A673 (cell line): ENCODE data around the gene SIRPA.

Experiments
- EZH2 ChIP-seq: fragments of 200-600 bp; sonication (generic); IDR thresholded peaks from 2 replicates; pipeline ENCODE4 v1.6.1; 2017; ENCODE audit warnings: borderline replicate concordance, low read depth, mild to moderate bottlenecking, mixed read lengths, antibody characterized with exemption, low read length; ENCODE audit not compliant: poor library complexity, severe bottlenecking
- TF ChIP-seq, protein P1 (sequence below): fragments of 300-800, 200-600 bp; sonication (generic); conservative IDR thresholded peaks from 2 replicates; pipeline ENCODE4 v1.5.1; 2017; ENCODE audit warnings: low read depth, mild to moderate bottlenecking, antibody characterized with exemption, low read length, moderate library complexity, mixed read lengths

DNA sequence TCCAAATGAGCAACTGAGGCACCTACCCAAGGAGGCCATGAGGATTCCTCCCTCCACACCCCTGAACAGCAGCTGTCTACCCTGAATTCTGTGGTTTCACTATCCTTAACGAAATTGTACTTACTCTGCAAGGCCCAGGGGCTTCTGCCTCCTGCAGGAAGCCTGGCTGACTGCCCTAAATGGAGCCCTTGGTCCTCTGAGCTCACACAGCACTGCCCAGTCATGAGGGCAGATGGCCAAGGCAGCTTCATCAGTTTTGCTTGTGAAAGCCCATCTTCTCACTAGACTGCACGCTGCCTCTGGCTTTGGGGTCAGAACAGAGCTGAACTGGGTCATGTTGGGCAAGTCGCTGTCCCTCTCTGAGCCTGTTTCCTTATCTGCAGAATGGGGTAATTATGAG, 26.4 kb upstream of the SIRPA start:
- TF ChIP-seq EZH2 = no peak
- TF ChIP-seq, protein P1, sequence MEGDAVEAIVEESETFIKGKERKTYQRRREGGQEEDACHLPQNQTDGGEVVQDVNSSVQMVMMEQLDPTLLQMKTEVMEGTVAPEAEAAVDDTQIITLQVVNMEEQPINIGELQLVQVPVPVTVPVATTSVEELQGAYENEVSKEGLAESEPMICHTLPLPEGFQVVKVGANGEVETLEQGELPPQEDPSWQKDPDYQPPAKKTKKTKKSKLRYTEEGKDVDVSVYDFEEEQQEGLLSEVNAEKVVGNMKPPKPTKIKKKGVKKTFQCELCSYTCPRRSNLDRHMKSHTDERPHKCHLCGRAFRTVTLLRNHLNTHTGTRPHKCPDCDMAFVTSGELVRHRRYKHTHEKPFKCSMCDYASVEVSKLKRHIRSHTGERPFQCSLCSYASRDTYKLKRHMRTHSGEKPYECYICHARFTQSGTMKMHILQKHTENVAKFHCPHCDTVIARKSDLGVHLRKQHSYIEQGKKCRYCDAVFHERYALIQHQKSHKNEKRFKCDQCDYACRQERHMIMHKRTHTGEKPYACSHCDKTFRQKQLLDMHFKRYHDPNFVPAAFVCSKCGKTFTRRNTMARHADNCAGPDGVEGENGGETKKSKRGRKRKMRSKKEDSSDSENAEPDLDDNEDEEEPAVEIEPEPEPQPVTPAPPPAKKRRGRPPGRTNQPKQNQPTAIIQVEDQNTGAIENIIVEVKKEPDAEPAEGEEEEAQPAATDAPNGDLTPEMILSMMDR = no peak
